Measurements from ENCODE around the gene DNTTIP2. TPM values are rescaled to one million over a fixed set of nuclear protein-coding genes. Genes with fewer than 3 reads are reported as not detected.
"Not testable (repeated sequence)": the region's sequence is repeated elsewhere in the genome, so short reads cannot be mapped to it uniquely, and the experiment has no call there.

The DNTTIP2 gene
- total and polyA plus RNA-seq, 10 donors: 32.9 to 57.8 (median 46.3) TPM

DNA sequence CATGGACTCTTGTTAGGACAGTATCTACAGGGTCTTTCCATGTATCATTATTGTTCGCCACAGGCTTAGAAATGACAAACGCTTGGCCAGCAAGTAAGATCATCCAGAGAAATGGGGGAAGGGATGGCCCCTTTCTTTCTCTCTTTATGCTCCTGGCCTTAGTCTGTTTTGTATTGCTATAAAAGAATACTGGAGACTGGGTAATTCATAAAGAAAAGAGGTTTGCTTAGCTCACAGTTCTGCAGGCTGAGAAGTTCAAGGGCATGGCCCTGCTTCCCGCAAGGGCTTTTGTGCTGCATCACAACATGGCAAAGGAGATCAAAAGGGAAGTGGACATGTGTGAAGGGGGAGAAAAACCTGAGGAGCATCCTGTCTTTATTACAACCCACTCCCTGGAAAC is 41.0 kb downstream of the DNTTIP2 start:
- DNase-seq: no peak
- Histone ChIP-seq H3K27ac (peak overlapping the region in 1 of 8 donors; percentile 44), H3K4me1 (peaks cover 0 to 11% (median 4%) of the 10 kb centered on the region in 6 donors), H3K27me3 (replicated peaks in 1 of 7) (no peaks in the 10 kb centered on the region), H3K4me3 (no peak overlapping the region), H3K9me3 (peaks cover 0 to 13% (median 9%) of the 10 kb centered on the region in 8 donors), H3K36me3 (no peaks in the 10 kb centered on the region)
- 86 to 93% (median 92%) methylated on average over 3 of the region's 3 CpGs for WGBS, 5 donors
- intact Hi-C loops (cut with DNase I; ENCODE audit: low total_unique reads): no loop called here
- TF ChIP-seq POLR2A (IDR thresholded peaks at IDR 0.05) (no peak), POLR2AphosphoS5 (IDR thresholded peaks at IDR 0.05) (peak in 1 of 3 donors; percentile 44)

DNA sequence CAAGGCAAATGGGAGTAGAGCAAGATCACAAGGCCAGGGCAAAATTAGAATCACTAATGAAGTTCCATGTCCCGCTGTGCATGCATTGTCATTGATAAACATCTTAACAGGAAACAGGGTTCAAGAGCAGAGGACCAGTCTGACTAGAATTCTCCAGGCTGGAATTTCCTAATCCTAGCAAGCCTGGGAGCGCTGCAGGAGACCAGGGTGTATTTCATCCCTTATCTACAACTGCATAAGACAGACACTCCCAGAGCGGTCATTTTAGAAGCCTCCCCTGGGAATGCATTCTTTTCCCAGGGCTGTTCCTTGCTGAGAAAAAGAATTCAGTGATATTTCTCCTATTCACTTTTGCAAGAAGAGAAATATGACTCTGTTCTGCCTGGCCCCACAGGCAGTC is 45.7 kb downstream of the DNTTIP2 start:
- H3K36me3 ChIP-seq; H3K27ac ChIP-seq; H3K4me3 ChIP-seq; H3K27me3 ChIP-seq (replicated peaks in 1 of 7); H3K4me1 ChIP-seq; intact Hi-C loops (cut with DNase I; ENCODE audit: low total_unique reads); DNase-seq: not testable (repeated sequence)
- peaks cover 0 to 27% (median 17%) of the 10 kb centered on the region in 8 donors for H3K9me3 ChIP-seq
- WGBS, 5 donors: 77 to 86% (median 83%) methylated on average over 3 of the region's 3 CpGs

DNA sequence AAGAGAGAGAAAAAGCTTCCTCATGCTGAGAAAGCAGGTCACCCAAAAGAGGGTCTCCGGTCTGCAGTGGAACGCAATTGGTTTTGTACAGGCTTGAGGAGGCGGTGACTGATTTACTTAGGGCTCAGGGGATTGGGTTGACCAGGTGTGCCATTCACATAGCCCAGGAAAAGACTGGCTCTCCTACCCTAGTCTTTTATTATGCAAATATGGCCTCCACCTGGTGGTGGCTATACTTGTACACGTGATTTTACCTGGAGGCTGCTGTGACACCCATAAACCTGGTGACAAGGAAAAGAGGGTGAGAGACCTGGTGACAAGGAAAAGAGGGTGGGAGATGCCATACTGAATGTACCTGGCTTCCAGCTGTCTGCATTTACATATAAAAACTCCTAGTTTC is 49.9 kb downstream of the DNTTIP2 start:
- Histone ChIP-seq H3K36me3 (no peaks in the 10 kb centered on the region), H3K27me3 (replicated peaks in 1 of 7) (no peaks in the 10 kb centered on the region), H3K9me3 (peaks cover 0 to 24% (median 17%) of the 10 kb centered on the region in 8 donors), H3K4me1 (peaks cover 0 to 6% (median 0%) of the 10 kb centered on the region in 6 donors), H3K4me3 (no peak overlapping the region), H3K27ac (no peak overlapping the region)
- 87 to 95% (median 94%) methylated on average over 4 of the region's 4 CpGs for WGBS, 5 donors
- DNase-seq: no peak
- TF ChIP-seq, protein P1, sequence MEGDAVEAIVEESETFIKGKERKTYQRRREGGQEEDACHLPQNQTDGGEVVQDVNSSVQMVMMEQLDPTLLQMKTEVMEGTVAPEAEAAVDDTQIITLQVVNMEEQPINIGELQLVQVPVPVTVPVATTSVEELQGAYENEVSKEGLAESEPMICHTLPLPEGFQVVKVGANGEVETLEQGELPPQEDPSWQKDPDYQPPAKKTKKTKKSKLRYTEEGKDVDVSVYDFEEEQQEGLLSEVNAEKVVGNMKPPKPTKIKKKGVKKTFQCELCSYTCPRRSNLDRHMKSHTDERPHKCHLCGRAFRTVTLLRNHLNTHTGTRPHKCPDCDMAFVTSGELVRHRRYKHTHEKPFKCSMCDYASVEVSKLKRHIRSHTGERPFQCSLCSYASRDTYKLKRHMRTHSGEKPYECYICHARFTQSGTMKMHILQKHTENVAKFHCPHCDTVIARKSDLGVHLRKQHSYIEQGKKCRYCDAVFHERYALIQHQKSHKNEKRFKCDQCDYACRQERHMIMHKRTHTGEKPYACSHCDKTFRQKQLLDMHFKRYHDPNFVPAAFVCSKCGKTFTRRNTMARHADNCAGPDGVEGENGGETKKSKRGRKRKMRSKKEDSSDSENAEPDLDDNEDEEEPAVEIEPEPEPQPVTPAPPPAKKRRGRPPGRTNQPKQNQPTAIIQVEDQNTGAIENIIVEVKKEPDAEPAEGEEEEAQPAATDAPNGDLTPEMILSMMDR (IDR thresholded peaks at IDR 0.05 in 8 of 11, conservative IDR thresholded peaks at IDR 0.05 in 3 of 11): no peak
- TF ChIP-seq POLR2AphosphoS5 (IDR thresholded peaks at IDR 0.05) (no peak), POLR2A (IDR thresholded peaks at IDR 0.05) (no peak)
- intact Hi-C loops (cut with DNase I; ENCODE audit: low total_unique reads): no loop called here

DNA sequence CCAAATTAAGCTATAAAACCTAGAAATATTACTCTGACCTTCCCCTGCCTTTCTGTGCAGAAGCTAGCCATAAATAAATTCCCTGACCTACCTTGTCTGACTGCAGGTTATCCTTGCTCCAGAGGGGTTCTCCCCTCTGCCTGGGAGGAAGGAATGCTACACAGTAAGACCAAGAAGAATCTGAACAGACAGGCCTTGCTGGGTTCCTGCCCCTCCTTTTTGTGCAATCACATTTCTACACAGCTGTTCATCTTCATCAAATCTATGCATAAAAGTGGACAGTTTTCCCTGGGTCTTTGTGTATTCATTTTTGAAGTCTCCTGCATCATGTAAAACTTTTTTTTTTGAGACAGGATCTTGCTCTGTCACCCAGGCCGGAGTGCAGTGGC is 50.6 kb downstream of the DNTTIP2 start:
- intact Hi-C loops (cut with DNase I; ENCODE audit: low total_unique reads): no loop called here
- Histone ChIP-seq H3K4me3 (no peak overlapping the region), H3K4me1 (peaks cover 0 to 6% (median 0%) of the 10 kb centered on the region in 6 donors), H3K27ac (no peak overlapping the region), H3K36me3 (no peaks in the 10 kb centered on the region), H3K27me3 (replicated peaks in 1 of 7) (no peaks in the 10 kb centered on the region), H3K9me3 (peaks cover 0 to 17% (median 12%) of the 10 kb centered on the region in 8 donors)
- DNase-seq: no peak
- TF ChIP-seq, protein P1 (IDR thresholded peaks at IDR 0.05 in 8 of 11, conservative IDR thresholded peaks at IDR 0.05 in 3 of 11): no peak
- no peak for TF ChIP-seq POLR2AphosphoS5 (IDR thresholded peaks at IDR 0.05)
- no peak for TF ChIP-seq POLR2A (IDR thresholded peaks at IDR 0.05)
- WGBS, 5 donors: 82 to 95% (median 91%) methylated on average over 1 of the region's 1 CpG

DNA sequence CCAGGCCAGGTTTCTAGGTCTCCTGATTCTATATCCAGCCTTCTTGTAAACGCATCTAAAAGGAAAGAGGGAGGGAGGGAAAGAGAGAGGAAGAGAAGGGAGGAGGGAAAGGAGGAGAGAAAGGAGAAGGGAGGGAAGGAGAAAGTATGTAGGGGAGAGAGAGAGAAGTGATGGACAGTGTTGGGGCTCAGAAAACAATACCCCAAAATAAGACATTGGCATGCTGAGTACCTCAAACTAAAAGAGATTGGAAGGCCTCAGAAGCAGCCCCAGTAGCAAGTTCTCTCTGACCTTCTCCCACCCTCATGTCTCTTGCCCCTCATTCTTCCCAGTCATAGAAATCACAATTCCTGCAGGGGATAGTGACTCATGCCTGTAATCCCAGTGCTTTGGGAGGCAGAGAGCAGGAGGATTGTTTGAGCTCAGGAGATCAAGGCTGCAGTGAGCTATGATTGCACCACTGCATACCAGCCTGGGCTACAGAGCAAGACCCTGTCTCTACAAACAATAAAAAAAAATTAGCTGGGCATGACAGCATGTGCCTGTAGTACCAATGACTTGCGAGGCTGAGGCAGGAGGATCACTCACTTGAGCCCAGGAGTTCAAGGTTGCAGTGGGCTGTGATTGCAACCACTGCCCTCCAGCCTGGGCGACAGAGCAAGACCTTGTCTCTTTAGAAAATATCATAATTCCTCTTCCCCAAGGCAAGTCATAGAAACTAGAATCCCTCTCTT is 51.2 kb downstream of the DNTTIP2 start:
- no peaks in the 10 kb centered on the region for H3K27me3 ChIP-seq (replicated peaks in 1 of 7)
- peak overlapping the region in 2 of 8 donors; percentile 9 to 15 for H3K27ac ChIP-seq
- WGBS, 5 donors: 78 to 88% (median 84%) methylated on average over 3 of the region's 3 CpGs
- intact Hi-C loops (cut with DNase I; ENCODE audit: low total_unique reads): no loop called here
- DNase-seq: no peak
- TF ChIP-seq POLR2A (IDR thresholded peaks at IDR 0.05): no peak
- no peak overlapping the region for H3K4me3 ChIP-seq
- H3K36me3 ChIP-seq: no peaks in the 10 kb centered on the region
- peaks cover 0 to 12% (median 7%) of the 10 kb centered on the region in 8 donors for H3K9me3 ChIP-seq
- peaks cover 0 to 6% (median 0%) of the 10 kb centered on the region in 6 donors for H3K4me1 ChIP-seq
